Measurements from ENCODE around the gene SCAF4. TPM values are rescaled to one million over a fixed set of nuclear protein-coding genes. Genes with fewer than 3 reads are reported as not detected.
"Not testable (repeated sequence)": the region's sequence is repeated elsewhere in the genome, so short reads cannot be mapped to it uniquely, and the experiment has no call there.

Gene SCAF4
- total RNA-seq, 1 donor from 2014 or later, result 32.9 TPM

DNA sequence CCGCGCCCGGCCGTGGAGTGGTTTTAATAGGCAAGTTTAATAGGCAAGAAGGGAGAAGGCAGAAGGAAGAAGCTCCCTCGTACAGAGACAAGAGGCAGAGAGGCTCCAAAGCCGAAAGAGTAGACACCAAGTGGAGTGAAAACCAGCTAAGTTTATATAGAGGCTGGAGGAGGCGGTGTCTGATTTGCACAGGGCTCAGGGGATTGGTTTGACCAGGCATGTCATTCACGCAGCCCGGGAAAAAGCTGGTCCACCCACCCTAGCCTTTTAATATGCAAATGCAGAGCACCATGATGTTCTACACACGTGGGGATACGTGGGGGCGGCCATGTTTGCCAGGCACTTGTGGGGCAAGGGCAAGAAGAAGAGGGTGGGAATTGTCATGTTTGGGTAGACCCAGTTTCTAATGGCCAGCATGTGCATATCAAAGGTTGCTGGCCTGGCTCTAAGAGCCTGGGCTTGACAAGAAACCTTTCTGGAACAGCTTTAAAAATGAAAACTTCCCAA is 90.4 kb downstream of the SCAF4 start:
- Mint-ChIP-seq H3K27ac (ENCODE audit: unreplicated experiment) (no peak overlapping the region), H3K36me3 (ENCODE audit: low read depth, unreplicated experiment) (no peaks in the 10 kb centered on the region), H3K4me1 (ENCODE audit: low read depth, unreplicated experiment) (no peaks in the 10 kb centered on the region), H3K27me3 (ENCODE audit: low read depth, unreplicated experiment) (no peaks in the 10 kb centered on the region), H3K4me3 (ENCODE audit: unreplicated experiment) (no peak overlapping the region), H3K9me3 (ENCODE audit: unreplicated experiment) (peaks cover 6% of the 10 kb centered on the region)
- Histone ChIP-seq H3K27ac (ENCODE audit: low read depth, low read length) (no peak overlapping the region), H3K79me2 (ENCODE audit: insufficient read depth, low read length) (no peaks in the 10 kb centered on the region), H3K4me2 (ENCODE audit: low read length) (no peak overlapping the region), H2AFZ (ENCODE audit: low read depth, low read length) (no peak overlapping the region), H3K36me3 (ENCODE audit: insufficient read depth, low read length) (no peaks in the 10 kb centered on the region), H3K27me3 (ENCODE audit: insufficient read depth, low read length) (no peaks in the 10 kb centered on the region), H3K9ac (ENCODE audit: low read length) (no peak overlapping the region), H3K4me1 (ENCODE audit: insufficient read depth, low read length) (no peaks in the 10 kb centered on the region), H4K20me1 (ENCODE audit: insufficient read depth, low read length) (no peaks in the 10 kb centered on the region), H3K4me3 (ENCODE audit: insufficient read depth, low read depth, low read length) (no peak overlapping the region), H3K9me3 (ENCODE audit: insufficient read depth, low read depth, low read length) (no peaks in the 10 kb centered on the region)
- DNase-seq (ENCODE audit: low read depth) (no peak), FAIRE-seq (no peak)
- no peak for TF ChIP-seq EZH2 (IDR thresholded peaks at IDR 0.05; ENCODE audit: insufficient read depth, low read length)
- TF ChIP-seq, protein P1, sequence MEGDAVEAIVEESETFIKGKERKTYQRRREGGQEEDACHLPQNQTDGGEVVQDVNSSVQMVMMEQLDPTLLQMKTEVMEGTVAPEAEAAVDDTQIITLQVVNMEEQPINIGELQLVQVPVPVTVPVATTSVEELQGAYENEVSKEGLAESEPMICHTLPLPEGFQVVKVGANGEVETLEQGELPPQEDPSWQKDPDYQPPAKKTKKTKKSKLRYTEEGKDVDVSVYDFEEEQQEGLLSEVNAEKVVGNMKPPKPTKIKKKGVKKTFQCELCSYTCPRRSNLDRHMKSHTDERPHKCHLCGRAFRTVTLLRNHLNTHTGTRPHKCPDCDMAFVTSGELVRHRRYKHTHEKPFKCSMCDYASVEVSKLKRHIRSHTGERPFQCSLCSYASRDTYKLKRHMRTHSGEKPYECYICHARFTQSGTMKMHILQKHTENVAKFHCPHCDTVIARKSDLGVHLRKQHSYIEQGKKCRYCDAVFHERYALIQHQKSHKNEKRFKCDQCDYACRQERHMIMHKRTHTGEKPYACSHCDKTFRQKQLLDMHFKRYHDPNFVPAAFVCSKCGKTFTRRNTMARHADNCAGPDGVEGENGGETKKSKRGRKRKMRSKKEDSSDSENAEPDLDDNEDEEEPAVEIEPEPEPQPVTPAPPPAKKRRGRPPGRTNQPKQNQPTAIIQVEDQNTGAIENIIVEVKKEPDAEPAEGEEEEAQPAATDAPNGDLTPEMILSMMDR (IDR thresholded peaks at IDR 0.05; ENCODE audit: insufficient read depth, low read depth, low read length), result no peak

DNA sequence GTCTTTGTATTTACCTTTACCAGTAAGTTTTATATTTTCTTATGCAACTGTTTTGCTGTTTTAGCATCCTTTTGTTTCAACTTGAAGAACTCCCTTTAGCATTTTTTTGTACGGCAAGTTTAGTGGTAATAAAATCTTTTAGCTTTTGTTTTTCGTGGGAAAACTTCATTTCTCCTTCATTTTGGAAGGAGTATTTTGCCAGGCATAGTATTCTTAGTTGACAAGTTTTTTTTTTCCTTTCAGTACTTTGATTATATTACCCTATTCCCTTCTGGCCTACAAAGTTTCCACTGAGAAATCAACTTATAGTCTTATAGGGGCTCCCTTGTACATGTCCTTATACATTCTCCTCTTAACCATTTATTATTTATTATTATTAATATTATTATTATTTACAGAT is 95.0 kb downstream of the SCAF4 start:
- H3K27me3 ChIP-seq (ENCODE audit: insufficient read depth, low read length), result no peaks in the 10 kb centered on the region
- H3K4me3 ChIP-seq (ENCODE audit: insufficient read depth, low read depth, low read length), result no peak overlapping the region
- FAIRE-seq (no peak), DNase-seq (ENCODE audit: low read depth) (no peak)
- H3K9me3 Mint-ChIP-seq (ENCODE audit: unreplicated experiment), result peaks cover 6% of the 10 kb centered on the region
- H3K4me2 ChIP-seq (ENCODE audit: low read length), result no peak overlapping the region
- TF ChIP-seq, protein P1 (IDR thresholded peaks at IDR 0.05; ENCODE audit: insufficient read depth, low read depth, low read length), result no peak
- TF ChIP-seq EZH2 (IDR thresholded peaks at IDR 0.05; ENCODE audit: insufficient read depth, low read length), result no peak
- H3K27ac Mint-ChIP-seq (ENCODE audit: unreplicated experiment), result no peak overlapping the region
- no peaks in the 10 kb centered on the region for H3K36me3 Mint-ChIP-seq (ENCODE audit: low read depth, unreplicated experiment)
- H3K27ac ChIP-seq (ENCODE audit: low read depth, low read length), result no peak overlapping the region
- H4K20me1 ChIP-seq (ENCODE audit: insufficient read depth, low read length), result no peaks in the 10 kb centered on the region
- H3K79me2 ChIP-seq (ENCODE audit: insufficient read depth, low read length), result no peaks in the 10 kb centered on the region
- H3K9me3 ChIP-seq (ENCODE audit: insufficient read depth, low read depth, low read length), result no peaks in the 10 kb centered on the region
- H3K27me3 Mint-ChIP-seq (ENCODE audit: low read depth, unreplicated experiment), result no peaks in the 10 kb centered on the region
- no peaks in the 10 kb centered on the region for H3K4me1 Mint-ChIP-seq (ENCODE audit: low read depth, unreplicated experiment)
- H3K9ac ChIP-seq (ENCODE audit: low read length), result no peak overlapping the region
- no peak overlapping the region for H3K4me3 Mint-ChIP-seq (ENCODE audit: unreplicated experiment)
- no peaks in the 10 kb centered on the region for H3K4me1 ChIP-seq (ENCODE audit: insufficient read depth, low read length)
- no peaks in the 10 kb centered on the region for H3K36me3 ChIP-seq (ENCODE audit: insufficient read depth, low read length)
- no peak overlapping the region for H2AFZ ChIP-seq (ENCODE audit: low read depth, low read length)

DNA sequence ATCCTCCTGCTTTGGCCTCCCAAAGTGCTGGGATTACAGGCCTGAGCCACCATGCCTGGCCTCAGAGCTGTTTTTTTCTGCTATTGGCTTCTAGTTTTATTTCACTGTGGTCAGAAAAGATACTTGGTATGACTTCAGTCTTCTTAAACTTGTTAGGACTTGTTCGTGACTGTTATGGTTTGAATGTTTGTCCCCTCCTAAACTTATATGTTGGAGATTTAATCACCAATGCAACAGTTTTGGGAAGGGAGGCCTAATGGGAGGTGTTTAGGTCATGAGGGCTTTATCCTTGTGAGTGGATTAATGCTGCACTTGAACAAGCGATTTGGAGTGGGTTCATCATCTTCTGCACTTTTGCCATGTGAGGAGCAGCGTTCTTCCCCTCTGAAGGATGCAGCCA is 96.9 kb downstream of the SCAF4 start:
- Histone ChIP-seq H4K20me1 (ENCODE audit: insufficient read depth, low read length) (no peaks in the 10 kb centered on the region), H3K27me3 (ENCODE audit: insufficient read depth, low read length) (no peaks in the 10 kb centered on the region), H3K4me2 (ENCODE audit: low read length) (no peak overlapping the region), H3K27ac (ENCODE audit: low read depth, low read length) (no peak overlapping the region), H3K4me3 (ENCODE audit: insufficient read depth, low read depth, low read length) (no peak overlapping the region), H3K4me1 (ENCODE audit: insufficient read depth, low read length) (peaks cover 3% of the 10 kb centered on the region), H2AFZ (ENCODE audit: low read depth, low read length) (no peak overlapping the region), H3K9ac (ENCODE audit: low read length) (no peak overlapping the region), H3K79me2 (ENCODE audit: insufficient read depth, low read length) (no peaks in the 10 kb centered on the region), H3K9me3 (ENCODE audit: insufficient read depth, low read depth, low read length) (no peaks in the 10 kb centered on the region), H3K36me3 (ENCODE audit: insufficient read depth, low read length) (no peaks in the 10 kb centered on the region)
- Mint-ChIP-seq H3K9me3 (ENCODE audit: unreplicated experiment) (peaks cover 6% of the 10 kb centered on the region), H3K4me1 (ENCODE audit: low read depth, unreplicated experiment) (peaks cover 4% of the 10 kb centered on the region), H3K27me3 (ENCODE audit: low read depth, unreplicated experiment) (no peaks in the 10 kb centered on the region), H3K36me3 (ENCODE audit: low read depth, unreplicated experiment) (no peaks in the 10 kb centered on the region), H3K4me3 (ENCODE audit: unreplicated experiment) (no peak overlapping the region), H3K27ac (ENCODE audit: unreplicated experiment) (no peak overlapping the region)
- no peak for FAIRE-seq
- TF ChIP-seq, protein P1 (IDR thresholded peaks at IDR 0.05; ENCODE audit: insufficient read depth, low read depth, low read length), result no peak
- DNase-seq (ENCODE audit: low read depth), result no peak

DNA sequence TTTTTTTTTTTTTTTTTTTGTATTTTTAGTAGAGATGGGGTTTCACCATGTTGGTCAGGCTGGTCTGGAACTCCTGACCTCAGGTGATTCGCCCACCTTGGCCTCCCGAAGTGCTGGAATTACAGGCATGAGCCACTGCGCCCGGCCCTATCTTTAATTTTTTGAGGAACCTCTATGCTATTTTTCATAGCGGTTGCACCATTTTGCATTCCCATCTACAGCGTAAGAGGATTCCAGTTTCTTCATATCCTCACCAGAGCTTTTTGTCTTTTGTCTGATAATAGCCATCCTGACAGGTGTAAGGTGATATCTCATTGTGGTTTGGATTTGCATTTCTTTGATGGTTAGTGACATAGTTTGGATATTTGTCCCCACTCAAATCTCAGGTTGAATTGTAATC is 100.0 kb downstream of the SCAF4 start:
- H3K9me3 ChIP-seq (ENCODE audit: insufficient read depth, low read depth, low read length); H3K27me3 Mint-ChIP-seq (ENCODE audit: low read depth, unreplicated experiment); H3K27me3 ChIP-seq (ENCODE audit: insufficient read depth, low read length); H3K4me3 Mint-ChIP-seq (ENCODE audit: unreplicated experiment); H3K9me3 Mint-ChIP-seq (ENCODE audit: unreplicated experiment); H3K27ac Mint-ChIP-seq (ENCODE audit: unreplicated experiment); H3K4me1 ChIP-seq (ENCODE audit: insufficient read depth, low read length); H3K4me3 ChIP-seq (ENCODE audit: insufficient read depth, low read depth, low read length); H3K9ac ChIP-seq (ENCODE audit: low read length); H4K20me1 ChIP-seq (ENCODE audit: insufficient read depth, low read length); H2AFZ ChIP-seq (ENCODE audit: low read depth, low read length); H3K79me2 ChIP-seq (ENCODE audit: insufficient read depth, low read length); DNase-seq (ENCODE audit: low read depth); H3K36me3 ChIP-seq (ENCODE audit: insufficient read depth, low read length); FAIRE-seq; H3K36me3 Mint-ChIP-seq (ENCODE audit: low read depth, unreplicated experiment); H3K27ac ChIP-seq (ENCODE audit: low read depth, low read length); H3K4me2 ChIP-seq (ENCODE audit: low read length); H3K4me1 Mint-ChIP-seq (ENCODE audit: low read depth, unreplicated experiment): not testable (repeated sequence)
